Measurements from ENCODE around the gene BICC1.

The BICC1 gene

GRCh38 chr10:58653139-58653538, 140.5 kb downstream of the BICC1 start:
- no peaks in the 10 kb centered on the region for H3K4me1 ChIP-seq (ENCODE audit: control insufficient read depth, insufficient read depth, low read length, poor library complexity, severe bottlenecking)
- DNase-seq: no peak
- no peak overlapping the region for H3K27ac ChIP-seq (ENCODE audit: insufficient read depth, low read length, poor library complexity, severe bottlenecking)

GRCh38 chr10:58660575-58661255, 148.0 kb downstream of the BICC1 start:
- Histone ChIP-seq H3K36me3 (ENCODE audit: control insufficient read depth, insufficient read depth, low read length) (no peaks in the 10 kb centered on the region), H3K4me1 (ENCODE audit: control insufficient read depth, insufficient read depth, low read length, poor library complexity, severe bottlenecking) (no peaks in the 10 kb centered on the region), H3K4me3 (ENCODE audit: insufficient read depth, low read depth, low read length, poor library complexity, severe bottlenecking) (no peak overlapping the region), H3K27ac (ENCODE audit: insufficient read depth, low read length, poor library complexity, severe bottlenecking) (no peak overlapping the region), H3K27me3 (replicated peaks; ENCODE audit: control insufficient read depth, insufficient read depth, low read length, poor library complexity, severe bottlenecking) (no peaks in the 10 kb centered on the region), H3K9me3 (ENCODE audit: control insufficient read depth, low read length) (no peaks in the 10 kb centered on the region)
- DNase-seq: no peak

More at GRCh38 chr10:58653139-58653538, 140.5 kb downstream of the BICC1 start:
- no peaks in the 10 kb centered on the region for H3K27me3 ChIP-seq (replicated peaks; ENCODE audit: control insufficient read depth, insufficient read depth, low read length, poor library complexity, severe bottlenecking)
- H3K36me3 ChIP-seq (ENCODE audit: control insufficient read depth, insufficient read depth, low read length): no peaks in the 10 kb centered on the region
- no peak overlapping the region for H3K4me3 ChIP-seq (ENCODE audit: insufficient read depth, low read depth, low read length, poor library complexity, severe bottlenecking)
- H3K9me3 ChIP-seq (ENCODE audit: control insufficient read depth, low read length): no peaks in the 10 kb centered on the region

GRCh38 chr10:58661336-58661735, 148.7 kb downstream of the BICC1 start:
- Histone ChIP-seq H3K36me3 (ENCODE audit: control insufficient read depth, insufficient read depth, low read length) (no peaks in the 10 kb centered on the region), H3K9me3 (ENCODE audit: control insufficient read depth, low read length) (no peaks in the 10 kb centered on the region), H3K27ac (ENCODE audit: insufficient read depth, low read length, poor library complexity, severe bottlenecking) (no peak overlapping the region), H3K4me3 (ENCODE audit: insufficient read depth, low read depth, low read length, poor library complexity, severe bottlenecking) (no peak overlapping the region), H3K4me1 (ENCODE audit: control insufficient read depth, insufficient read depth, low read length, poor library complexity, severe bottlenecking) (no peaks in the 10 kb centered on the region), H3K27me3 (replicated peaks; ENCODE audit: control insufficient read depth, insufficient read depth, low read length, poor library complexity, severe bottlenecking) (no peaks in the 10 kb centered on the region)
- no peak for DNase-seq

GRCh38 chr10:58661902-58662301, 149.2 kb downstream of the BICC1 start:
- no peak overlapping the region for H3K4me3 ChIP-seq (ENCODE audit: insufficient read depth, low read depth, low read length, poor library complexity, severe bottlenecking)
- H3K9me3 ChIP-seq (ENCODE audit: control insufficient read depth, low read length): no peaks in the 10 kb centered on the region
- H3K27me3 ChIP-seq (replicated peaks; ENCODE audit: control insufficient read depth, insufficient read depth, low read length, poor library complexity, severe bottlenecking): no peaks in the 10 kb centered on the region
- H3K27ac ChIP-seq (ENCODE audit: insufficient read depth, low read length, poor library complexity, severe bottlenecking): no peak overlapping the region
- no peaks in the 10 kb centered on the region for H3K36me3 ChIP-seq (ENCODE audit: control insufficient read depth, insufficient read depth, low read length)
- no peak for DNase-seq
- no peaks in the 10 kb centered on the region for H3K4me1 ChIP-seq (ENCODE audit: control insufficient read depth, insufficient read depth, low read length, poor library complexity, severe bottlenecking)

GRCh38 chr10:58662314-58662713, 149.6 kb downstream of the BICC1 start:
- Histone ChIP-seq H3K9me3 (ENCODE audit: control insufficient read depth, low read length) (no peaks in the 10 kb centered on the region), H3K27ac (ENCODE audit: insufficient read depth, low read length, poor library complexity, severe bottlenecking) (no peak overlapping the region), H3K36me3 (ENCODE audit: control insufficient read depth, insufficient read depth, low read length) (no peaks in the 10 kb centered on the region), H3K4me3 (ENCODE audit: insufficient read depth, low read depth, low read length, poor library complexity, severe bottlenecking) (no peak overlapping the region), H3K27me3 (replicated peaks; ENCODE audit: control insufficient read depth, insufficient read depth, low read length, poor library complexity, severe bottlenecking) (no peaks in the 10 kb centered on the region), H3K4me1 (ENCODE audit: control insufficient read depth, insufficient read depth, low read length, poor library complexity, severe bottlenecking) (no peaks in the 10 kb centered on the region)
- no peak for DNase-seq

GRCh38 chr10:58665361-58665760, 152.7 kb downstream of the BICC1 start:
- DNase-seq: no peak
- Histone ChIP-seq H3K27ac (ENCODE audit: insufficient read depth, low read length, poor library complexity, severe bottlenecking) (no peak overlapping the region), H3K9me3 (ENCODE audit: control insufficient read depth, low read length) (no peaks in the 10 kb centered on the region), H3K36me3 (ENCODE audit: control insufficient read depth, insufficient read depth, low read length) (no peaks in the 10 kb centered on the region), H3K4me1 (ENCODE audit: control insufficient read depth, insufficient read depth, low read length, poor library complexity, severe bottlenecking) (no peaks in the 10 kb centered on the region), H3K4me3 (ENCODE audit: insufficient read depth, low read depth, low read length, poor library complexity, severe bottlenecking) (no peak overlapping the region), H3K27me3 (replicated peaks; ENCODE audit: control insufficient read depth, insufficient read depth, low read length, poor library complexity, severe bottlenecking) (no peaks in the 10 kb centered on the region)

- Histone ChIP-seq H3K4me1 (ENCODE audit: control insufficient read depth, insufficient read depth, low read length, poor library complexity, severe bottlenecking) (no peaks in the 10 kb centered on the region), H3K9me3 (ENCODE audit: control insufficient read depth, low read length) (no peaks in the 10 kb centered on the region), H3K27ac (ENCODE audit: insufficient read depth, low read length, poor library complexity, severe bottlenecking) (no peak overlapping the region), H3K4me3 (ENCODE audit: insufficient read depth, low read depth, low read length, poor library complexity, severe bottlenecking) (no peak overlapping the region), H3K27me3 (replicated peaks; ENCODE audit: control insufficient read depth, insufficient read depth, low read length, poor library complexity, severe bottlenecking) (no peaks in the 10 kb centered on the region), H3K36me3 (ENCODE audit: control insufficient read depth, insufficient read depth, low read length) (no peaks in the 10 kb centered on the region)
- DNase-seq: peak in 1 of 3 donors; percentile 2
These were observed 153.4 kb downstream of the BICC1 start for GRCh38 chr10:58666024-58666423.

GRCh38 chr10:58667658-58668310, 155.1 kb downstream of the BICC1 start:
- Histone ChIP-seq H3K4me3 (ENCODE audit: insufficient read depth, low read depth, low read length, poor library complexity, severe bottlenecking) (no peak overlapping the region), H3K4me1 (ENCODE audit: control insufficient read depth, insufficient read depth, low read length, poor library complexity, severe bottlenecking) (no peaks in the 10 kb centered on the region), H3K36me3 (ENCODE audit: control insufficient read depth, insufficient read depth, low read length) (no peaks in the 10 kb centered on the region), H3K27ac (ENCODE audit: insufficient read depth, low read length, poor library complexity, severe bottlenecking) (no peak overlapping the region), H3K9me3 (ENCODE audit: control insufficient read depth, low read length) (no peaks in the 10 kb centered on the region), H3K27me3 (replicated peaks; ENCODE audit: control insufficient read depth, insufficient read depth, low read length, poor library complexity, severe bottlenecking) (no peaks in the 10 kb centered on the region)
- no peak for DNase-seq

GRCh38 chr10:58672845-58673244, 160.2 kb downstream of the BICC1 start:
- H3K4me1 ChIP-seq (ENCODE audit: control insufficient read depth, insufficient read depth, low read length, poor library complexity, severe bottlenecking): no peaks in the 10 kb centered on the region
- H3K36me3 ChIP-seq (ENCODE audit: control insufficient read depth, insufficient read depth, low read length): no peaks in the 10 kb centered on the region
- DNase-seq: no peak
- no peak overlapping the region for H3K4me3 ChIP-seq (ENCODE audit: insufficient read depth, low read depth, low read length, poor library complexity, severe bottlenecking)
- no peak overlapping the region for H3K27ac ChIP-seq (ENCODE audit: insufficient read depth, low read length, poor library complexity, severe bottlenecking)
- H3K9me3 ChIP-seq (ENCODE audit: control insufficient read depth, low read length): no peaks in the 10 kb centered on the region
- no peaks in the 10 kb centered on the region for H3K27me3 ChIP-seq (replicated peaks; ENCODE audit: control insufficient read depth, insufficient read depth, low read length, poor library complexity, severe bottlenecking)

GRCh38 chr10:58674251-58674650, 161.6 kb downstream of the BICC1 start:
- H3K4me1 ChIP-seq (ENCODE audit: control insufficient read depth, insufficient read depth, low read length, poor library complexity, severe bottlenecking): no peaks in the 10 kb centered on the region
- no peak overlapping the region for H3K4me3 ChIP-seq (ENCODE audit: insufficient read depth, low read depth, low read length, poor library complexity, severe bottlenecking)
- DNase-seq: no peak
- no peaks in the 10 kb centered on the region for H3K27me3 ChIP-seq (replicated peaks; ENCODE audit: control insufficient read depth, insufficient read depth, low read length, poor library complexity, severe bottlenecking)
- no peaks in the 10 kb centered on the region for H3K36me3 ChIP-seq (ENCODE audit: control insufficient read depth, insufficient read depth, low read length)
- H3K27ac ChIP-seq (ENCODE audit: insufficient read depth, low read length, poor library complexity, severe bottlenecking): no peak overlapping the region
- H3K9me3 ChIP-seq (ENCODE audit: control insufficient read depth, low read length): no peaks in the 10 kb centered on the region
